Heart right ventricle (tissue), 16 donors: Measurements from ENCODE around the gene FAM83G. TPM values are rescaled to one million over a fixed set of nuclear protein-coding genes. Genes with fewer than 3 reads are reported as not detected.

ENCODE experiments used
- ATAC-seq, 8 donors: fragments of 200-7000 bp; cut with Tn5 transposase; one replicate each; pipeline ENCODE4 v1.9.1; 2020; ENCODE audit warnings: mild to moderate bottlenecking in 8 of 8, moderate library complexity in 8 of 8, moderate number of reproducible peaks in 1 of 8
- DNase-seq, 2 donors: peaks; one replicate each; pipeline ENCODE4 v3.0.0-alpha.2; 2020
- H3K27ac ChIP-seq, 10 donors: fragments of 200-600 bp; sonication (generic) in 2 of 10; one replicate each; pipeline versions ENCODE4 v1.5.0 to v1.8.0; 2020 to 2022; ENCODE audit warnings: mild to moderate bottlenecking in 3 of 10
- H3K27me3 ChIP-seq, 7 donors: fragments of 200-600 bp; one replicate each; pipeline ENCODE4 v1.8.0; 2021 to 2022; ENCODE audit warnings: mild to moderate bottlenecking in 2 of 7
- H3K36me3 ChIP-seq, 9 donors: fragments of 200-600 bp; sonication (generic) in 1 of 9; one replicate each; pipeline versions ENCODE4 v1.5.0 to v1.8.0; 2020 to 2022; ENCODE audit warnings: mild to moderate bottlenecking in 2 of 9
- H3K4me1 ChIP-seq, 9 donors: fragments of 200-600 bp; sonication (generic) in 1 of 9; one replicate each; pipeline versions ENCODE4 v1.5.0 to v1.8.0; 2020 to 2022; ENCODE audit warnings: mild to moderate bottlenecking in 4 of 9
- H3K4me3 ChIP-seq, 10 donors: fragments of 200-600 bp; sonication (generic) in 2 of 10; one replicate each; pipeline versions ENCODE4 v1.5.0 to v1.8.0; 2020 to 2022; ENCODE audit warnings: mild to moderate bottlenecking in 7 of 10, moderate library complexity in 2 of 10
- H3K9me3 ChIP-seq, 11 donors: fragments of 200-600 bp in 10 of 11; sonication (generic) in 2 of 11; one replicate each; pipeline versions ENCODE4 v1.5.0 to v1.8.0; 2013 to 2022; ENCODE audit warnings: mild to moderate bottlenecking in 2 of 11, control low read depth in 1 of 11, moderate library complexity in 1 of 11
- CTCF ChIP-seq, 9 donors: fragments of 200-600 bp; sonication (generic) in 2 of 9; IDR thresholded peaks; one replicate each; pipeline versions ENCODE4 v1.5.0 to v1.8.0; 2021 to 2022; ENCODE audit warnings: antibody characterized with exemption in 9 of 9, mild to moderate bottlenecking in 5 of 9, moderate library complexity in 1 of 9
- WGBS, 2 donors: extraction: QIAGEN DNeasy Blood & Tissue Kit; methylation state at CpG; one replicate each; pipeline ENCODE4 v1.1.7; 2013; ENCODE audit warnings: inconsistent platforms in 1 of 2; 5-methylcytosine and 5-hydroxymethylcytosine counted together
- intact Hi-C, 10 donors: fragments of 100-400 bp; cut with DNase I; formaldehyde crosslinking; loops; one replicate each; pipeline versions ENCODE4 v1.11.1 to v1.14.2; 2022
- polyA plus RNA-seq, 2 donors: library from polyadenylated mRNA; stranded (reverse); fragments of 200-250 nt; gene quantifications; one replicate each; pipeline ENCODE4 v1.2.3, GENCODE V29; 2013
- total RNA-seq, 10 donors: library from RNA; stranded (reverse); fragmentation: NEBNext Ultra II Directional in 3 of 10; extraction: Animal tissue kit (Norgen Biotek cat#: 25700) in 3 of 10; gene quantifications; one replicate each; pipeline versions ENCODE4 v1.2.1 to v1.2.4, GENCODE V29; 2021 to 2023
- donor health status: Arrhythmogenic right ventricular cardiomyopathy.
- donor health status: ischemic (EF 13 %, LVEDD 7.1; RV severe dilation, severe dysfunction).
- donor health status: healthy with polysubstance abuse.
- donor health status: DM: no; HTN: yes; CAD: no.
- donor health status: DM: no; HTN: no; CAD: no.
- donor health status: ischemic (EF 25% LVEDD 6.9; RV normal size, moderate dysfunction).
- donor health status: ischemic (EF 25% LVEDD 5.7; RV mildly dilated, moderate dysfunction).
- donor health status: healthy.
- donor health status: DM: yes; HTN: yes; CAD: no.
- donor health status: Ischemic cardiomyopathy.
- donor health status: ischemic (EF 35%, LVEDD 5.7; RV mildly dilated, moderate dysfunction).
- donor health status: nonischemic (EF 11% LVEDD 7.7; RV severe dilation, severe dysfunction).
- donor health status: DM: yes; HTN: yes; CAD: no.
- donor health status: PGD.
- donor health status: ischemic (EF 29% LVEDD 5.4; RV normal size, mild dysfunction).
- donor health status: nonischemic (EF 23%, LVEDD 6.1; RV moderate dilation, normal function).

The FAM83G gene
- total and polyA plus RNA-seq, 12 donors: 0.96 to 5.5 (median 1.7) TPM

GRCh38 chr17:18992454-18993130 lies 12.0 kb downstream of the FAM83G start:
- no peak overlapping the region for H3K27ac ChIP-seq

GRCh38 chr17:18991531-18992315 lies 12.8 kb downstream of the FAM83G start:
- WGBS, 2 donors: 93 to 94% methylated on average over 20 of the region's 20 CpGs
- intact Hi-C loops: no loop called here
- TF ChIP-seq CTCF (IDR thresholded peaks at IDR 0.05): no peak
- ATAC-seq (no peak), DNase-seq (no peak)
- no peaks in the 10 kb centered on the region for H3K36me3 ChIP-seq
- H3K4me3 ChIP-seq: no peak overlapping the region
- no peaks in the 10 kb centered on the region for H3K27me3 ChIP-seq
- no peaks in the 10 kb centered on the region for H3K4me1 ChIP-seq
- H3K27ac ChIP-seq: no peak overlapping the region
- H3K9me3 ChIP-seq: peaks cover 0 to 19% (median 9%) of the 10 kb centered on the region in 11 donors

More at GRCh38 chr17:18992454-18993130, 12.0 kb downstream of the FAM83G start:
- DNase-seq: no peak
- no peaks in the 10 kb centered on the region for H3K4me1 ChIP-seq
- ATAC-seq: no peak
- intact Hi-C loops: no loop called here
- TF ChIP-seq CTCF (IDR thresholded peaks at IDR 0.05): no peak
- no peak overlapping the region for H3K4me3 ChIP-seq
- peaks cover 0 to 19% (median 9%) of the 10 kb centered on the region in 11 donors for H3K9me3 ChIP-seq
- whole genome bisulfite sequencing, 2 donors: 85% methylated on average over 22 of the region's 22 CpGs
- H3K27me3 ChIP-seq: no peaks in the 10 kb centered on the region
- H3K36me3 ChIP-seq: no peaks in the 10 kb centered on the region

- H3K27me3 ChIP-seq: no peaks in the 10 kb centered on the region
- 92 to 98% methylated on average over 6 of the region's 6 CpGs for WGBS, 2 donors
- no peaks in the 10 kb centered on the region for H3K4me1 ChIP-seq
- H3K27ac ChIP-seq: no peak overlapping the region
- DNase-seq (no peak), ATAC-seq (no peak)
- intact Hi-C loops: no loop called here
- peaks cover 0 to 7% (median 4%) of the 10 kb centered on the region in 11 donors for H3K9me3 ChIP-seq
- TF ChIP-seq CTCF (IDR thresholded peaks at IDR 0.05): no peak
- H3K36me3 ChIP-seq: no peaks in the 10 kb centered on the region
- H3K4me3 ChIP-seq: no peak overlapping the region
Observed at GRCh38 chr17:18990331-18990730, 14.2 kb downstream of the FAM83G start.

- no peak for ATAC-seq
Observed at GRCh38 chr17:18988546-18989173, 15.9 kb downstream of the FAM83G start.

More at GRCh38 chr17:18988546-18989173, 15.9 kb downstream of the FAM83G start:
- H3K4me3 ChIP-seq: no peak overlapping the region
- H3K9me3 ChIP-seq: no peaks in the 10 kb centered on the region
- H3K36me3 ChIP-seq: no peaks in the 10 kb centered on the region
- intact Hi-C loops: loop anchor here in 1 of 10 donors (10.0 kb wide), 1 partner anchor 64 kb away; no protein-coding TSS in a partner anchor
- no peaks in the 10 kb centered on the region for H3K27me3 ChIP-seq
- no peak for DNase-seq
- WGBS, 2 donors: 86 to 87% methylated on average over 8 to 9 of the region's 9 CpGs
- H3K27ac ChIP-seq: no peak overlapping the region
- H3K4me1 ChIP-seq: no peaks in the 10 kb centered on the region
- no peak for TF ChIP-seq CTCF (IDR thresholded peaks at IDR 0.05)
